Stimulated activated CD8-positive, alpha-beta memory T cell treated with anti-CD3 and anti-CD28 coated beads, Interleukin-7, amount 100 ng/mL, for 1 hour (primary cell): ENCODE data around the gene ACAD8.
"Not testable (repeated sequence)": the region's sequence is repeated elsewhere in the genome, so short reads cannot be mapped to it uniquely, and the experiment has no call there.

Source experiments
- DNase-seq, 2 donors: peaks; one replicate each; pipeline ENCODE4 v3.0.0-alpha.2; 2020; ENCODE audit warnings: low read depth in 2 of 2

ACAD8 gene

GRCh38 chr11:134266841-134267251 lies 13.5 kb downstream of the ACAD8 start:
- DNase-seq: no peak

- DNase-seq: no peak
Observed at GRCh38 chr11:134267461-134267860, 14.1 kb downstream of the ACAD8 start.

- no peak for DNase-seq
Observed at GRCh38 chr11:134267966-134268365, 14.6 kb downstream of the ACAD8 start.

GRCh38 chr11:134270250-134270714 lies 16.9 kb downstream of the ACAD8 start:
- no peak for DNase-seq

- no peak for DNase-seq
Observed at GRCh38 chr11:134271978-134272377, 18.6 kb downstream of the ACAD8 start.

- no peak for DNase-seq
Observed at GRCh38 chr11:134272381-134273316, 19.3 kb downstream of the ACAD8 start.

GRCh38 chr11:134273317-134273712 lies 19.9 kb downstream of the ACAD8 start:
- no peak for DNase-seq

GRCh38 chr11:134275188-134275533 lies 21.8 kb downstream of the ACAD8 start:
- no peak for DNase-seq

- peak; percentile 43 to 60 for DNase-seq
Observed at GRCh38 chr11:134275534-134276395, 22.4 kb downstream of the ACAD8 start, which contains the start of gene GLB1L3. GLB1L3 (plus strand) TSS chr11:134276379; CDS start chr11:134276741, 362 bp downstream.

- DNase-seq: no peak
Observed at GRCh38 chr11:134276396-134277182, 23.2 kb downstream of the ACAD8 start.

- DNase-seq: no peak
Observed at GRCh38 chr11:134277183-134278001, 24.0 kb downstream of the ACAD8 start.

- no peak for DNase-seq
Observed at GRCh38 chr11:134278356-134278755, 25.0 kb downstream of the ACAD8 start.

- DNase-seq: not testable (repeated sequence)
Observed at GRCh38 chr11:134281635-134282034, 28.3 kb downstream of the ACAD8 start.

- no peak for DNase-seq
Observed at GRCh38 chr11:134282121-134283045, 29.0 kb downstream of the ACAD8 start.

- no peak for DNase-seq
Observed at GRCh38 chr11:134283461-134284230, 30.3 kb downstream of the ACAD8 start.

GRCh38 chr11:134284349-134284748 lies 31.0 kb downstream of the ACAD8 start:
- DNase-seq: not testable (repeated sequence)

- DNase-seq: no peak
Observed at GRCh38 chr11:134287561-134287960, 34.2 kb downstream of the ACAD8 start.

- no peak for DNase-seq
Observed at GRCh38 chr11:134288486-134288885, 35.1 kb downstream of the ACAD8 start.

- DNase-seq: no peak
Observed at GRCh38 chr11:134289167-134289566, 35.8 kb downstream of the ACAD8 start.
